DMS53 treated with DMSO at 0.1 percent for 48 hours (cell line): ENCODE measurements around the gene CLECL1.
"Not testable (repeated sequence)": the region's sequence is repeated elsewhere in the genome, so short reads cannot be mapped to it uniquely, and the experiment has no call there.

Source experiments
- DNase-seq: peaks from one replicate; lab custom pipeline; 2025; ENCODE audit not compliant: unreplicated experiment; lab: John Stamatoyannopoulos, UW

Gene CLECL1

GRCh38 chr12:9721394-9722092, 11.4 kb downstream of the CLECL1 start:
- DNase-seq: peak; percentile 91

GRCh38 chr12:9719790-9720189, 13.1 kb downstream of the CLECL1 start:
- no peak for DNase-seq

GRCh38 chr12:9718968-9719367, 13.9 kb downstream of the CLECL1 start:
- peak; percentile 66 for DNase-seq

- no peak for DNase-seq
These were observed 15.6 kb downstream of the CLECL1 start for GRCh38 chr12:9717070-9717925.

GRCh38 chr12:9713032-9713558, 19.8 kb downstream of the CLECL1 start:
- not testable (repeated sequence) for DNase-seq

GRCh38 chr12:9711664-9712063, 21.2 kb downstream of the CLECL1 start:
- no peak for DNase-seq

- DNase-seq: no peak
These were observed 22.1 kb downstream of the CLECL1 start for GRCh38 chr12:9710584-9711375.

- no peak for DNase-seq
These were observed 24.0 kb downstream of the CLECL1 start for GRCh38 chr12:9708853-9709252.

GRCh38 chr12:9707864-9708808, 24.8 kb downstream of the CLECL1 start:
- peak; percentile 69 for DNase-seq

- no peak for DNase-seq
These were observed 25.5 kb downstream of the CLECL1 start for GRCh38 chr12:9707356-9707755.

GRCh38 chr12:9706086-9706685, 26.7 kb downstream of the CLECL1 start:
- DNase-seq: peak; percentile 36

GRCh38 chr12:9704561-9704960, 28.3 kb downstream of the CLECL1 start:
- not testable (repeated sequence) for DNase-seq

GRCh38 chr12:9702255-9702654, 30.6 kb downstream of the CLECL1 start:
- DNase-seq: no peak

GRCh38 chr12:9701380-9702154, 31.3 kb downstream of the CLECL1 start:
- DNase-seq: no peak

GRCh38 chr12:9700606-9700956, 32.3 kb downstream of the CLECL1 start:
- DNase-seq: no peak

GRCh38 chr12:9699898-9700605, 32.8 kb downstream of the CLECL1 start:
- DNase-seq: no peak

- DNase-seq: no peak
These were observed 33.5 kb downstream of the CLECL1 start for GRCh38 chr12:9699269-9699897.

- no peak for DNase-seq
These were observed 34.2 kb downstream of the CLECL1 start for GRCh38 chr12:9698681-9699080.
